ENCODE data around the gene GRIK2.

- TF ChIP-seq TAF1 (IDR thresholded peaks at IDR 0.05; ENCODE audit: borderline replicate concordance, insufficient read depth, low read length) (no peak), REST (IDR thresholded peaks at IDR 0.05; ENCODE audit: insufficient read depth in 1 of 2, low read depth in 2 of 2, low read length in 2 of 2) (no peak), SIN3A (IDR thresholded peaks at IDR 0.05; ENCODE audit: borderline replicate concordance, insufficient read depth, low read length) (no peak), POLR2AphosphoS5 (IDR thresholded peaks at IDR 0.05; ENCODE audit: low read depth, low read length) (no peak)
Observed at GRCh38 chr6:101417900-101418299, 24.4 kb downstream of the GRIK2 start.

All from PFSK-1 (cell line).